Measurements from ENCODE around the gene INAFM1. TPM values are rescaled to one million over a fixed set of nuclear protein-coding genes. Genes with fewer than 3 reads are reported as not detected.

Gene INAFM1
- total and polyA plus RNA-seq, 2 donors (not counting 3 experiments of a cell fraction or from before 2014, with no cell fraction given), result 2.8 to 8.3 TPM

GRCh38 chr19:47280183-47280797, 5.6 kb downstream of the INAFM1 start:
- Histone ChIP-seq H3K4me3 (replicated peaks in 1 of 3; ENCODE audit: insufficient read depth in 1 of 3, low read depth in 1 of 3, low read length in 3 of 3) (no peak overlapping the region), H3K4me1 (ENCODE audit: control insufficient read depth, extremely low read depth, insufficient read depth, low read length) (peaks cover 2% of the 10 kb centered on the region), H3K9me3 (replicated peaks; ENCODE audit: control insufficient read depth, insufficient read depth, low read length) (no peaks in the 10 kb centered on the region), H3K9ac (replicated peaks; ENCODE audit: extremely low read depth, insufficient read depth, low read length) (no peak overlapping the region), H4K20me1 (replicated peaks; ENCODE audit: control insufficient read depth, extremely low read depth, insufficient read depth, low read length) (no peaks in the 10 kb centered on the region), H3K36me3 (ENCODE audit: control insufficient read depth in 2 of 2, extremely low read depth in 1 of 2, insufficient read depth in 2 of 2, low read length in 2 of 2) (no peaks in the 10 kb centered on the region), H3K27ac (ENCODE audit: insufficient read depth, low read depth, low read length) (no peak overlapping the region), H3K9me1 (replicated peaks; ENCODE audit: control insufficient read depth, extremely low read depth, insufficient read depth, low read length) (no peaks in the 10 kb centered on the region), H3K27me3 (ENCODE audit: control insufficient read depth in 2 of 2, insufficient read depth in 2 of 2, low read length in 2 of 2) (no peaks in the 10 kb centered on the region), H3K4me2 (ENCODE audit: insufficient read depth, low read length) (no peak overlapping the region), H3K79me2 (ENCODE audit: control insufficient read depth, insufficient read depth, low read length) (no peaks in the 10 kb centered on the region), H2AFZ (ENCODE audit: low read depth, low read length) (no peak overlapping the region)
- peak; percentile 23 for DNase-seq (ENCODE audit: low read depth, low spot score)
- no peak for TF ChIP-seq GATA2 (IDR thresholded peaks at IDR 0.05; ENCODE audit: insufficient read depth, insufficient read length, low read depth, low read length)
- no peak for TF ChIP-seq POLR2AphosphoS5 (IDR thresholded peaks at IDR 0.05; ENCODE audit: insufficient read depth, low read depth, low read length)
- no peak for TF ChIP-seq EZH2 (IDR thresholded peaks at IDR 0.05; ENCODE audit: borderline replicate concordance, low read depth, low read length, severe bottlenecking)
- TF ChIP-seq CTCF (IDR thresholded peaks at IDR 0.05; ENCODE audit: extremely low read depth in 1 of 2, insufficient read depth in 1 of 2, low read depth in 1 of 2, low read length in 2 of 2), result peak; percentile 38 to 58
- no peak for TF ChIP-seq POLR2A (IDR thresholded peaks at IDR 0.05; ENCODE audit: low read depth, low read length)
- no peak for TF ChIP-seq MAX (IDR thresholded peaks at IDR 0.05; ENCODE audit: insufficient read depth, insufficient read length)
- dilution Hi-C loops (cut with MboI; ENCODE audit: extremely low pct_ligation_motif_present, low sequenced_read_pairs), result no loop called here
- FAIRE-seq, result no peak
- no TSS peak for BruUV-seq (replicated peaks)
- intact Hi-C loops (cut with micrococcal nuclease), result loop anchor here (5.0 kb wide), 1 partner anchor 427 kb away; no protein-coding TSS in a partner anchor
- ChIA-PET POLR2A (no interaction called here), CTCF (interaction anchor here (0.8 to 1.2 kb wide), 4 partner anchors 11 to 148 kb away, joined by 3 to 6 read pairs (median 3); partner anchors contain the start of gene DHX34)

All from endothelial cell of umbilical vein (primary cell).